ENCODE data around the gene RUVBL2.
A peak's percentile ranks its signal among the peaks of the same experiment; 100 is the strongest.

Gene RUVBL2

GRCh38 chr19:48964205-48965039, 29.3 kb upstream of the RUVBL2 start:
- DNase-seq: no peak

- DNase-seq: peak; percentile 93
Observed at GRCh38 chr19:48965040-48965805, 28.5 kb upstream of the RUVBL2 start, which contains the start of gene FTL. Gene FTL (plus strand): TSS chr19:48965309. CDS start chr19:48965508, 199 bp downstream.

GRCh38 chr19:48965806-48966540, 27.7 kb upstream of the RUVBL2 start:
- DNase-seq: peak; percentile 87

GRCh38 chr19:48966541-48967345, 26.9 kb upstream of the RUVBL2 start:
- no peak for DNase-seq

- no peak for DNase-seq
Observed at GRCh38 chr19:48967346-48968178, 26.1 kb upstream of the RUVBL2 start.

DNA sequence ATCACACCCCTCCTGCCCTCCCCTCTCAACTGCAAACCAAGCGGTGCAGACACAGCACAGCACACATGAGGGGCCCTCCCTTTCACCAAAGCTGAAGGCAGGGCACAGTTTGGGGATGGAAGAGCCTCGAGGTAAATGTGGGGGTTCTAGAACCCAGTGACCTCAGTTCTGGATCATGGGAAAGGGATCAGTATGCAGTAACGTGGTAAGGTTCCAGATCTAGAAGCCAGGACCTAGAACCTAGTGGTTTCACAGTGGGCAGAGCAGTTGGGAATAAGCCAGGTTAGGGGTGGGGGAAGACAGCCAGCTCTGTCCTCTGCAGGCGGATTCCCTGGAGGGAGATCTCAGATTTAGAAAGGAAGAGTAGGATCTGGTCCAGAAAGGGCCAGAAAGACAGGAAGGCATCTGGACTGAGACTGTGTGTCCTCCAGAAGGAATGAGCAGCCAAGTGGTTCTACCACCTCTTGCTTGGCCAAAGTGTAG, 25.5 kb upstream of the RUVBL2 start:
- DNase-seq: no peak

DNA sequence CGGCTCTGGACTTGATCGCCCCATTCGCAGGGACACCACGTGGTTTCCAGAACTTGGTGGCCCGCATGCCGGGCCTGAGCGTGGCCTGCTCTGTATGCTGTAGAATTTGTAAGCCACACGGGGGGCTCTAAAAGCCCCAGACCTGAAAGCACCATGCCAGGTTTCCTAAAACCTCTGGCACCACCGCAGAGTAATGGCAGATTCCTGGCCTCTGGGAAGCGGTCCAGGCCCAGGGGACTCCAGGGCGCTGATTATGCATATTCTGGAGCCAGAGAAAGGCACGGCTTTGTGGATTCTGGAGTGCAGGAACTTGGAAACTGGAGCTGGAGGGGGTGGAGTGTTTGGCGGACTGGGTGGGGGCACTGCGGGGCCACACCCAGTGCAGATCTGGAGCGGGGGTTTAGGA, 24.9 kb upstream of the RUVBL2 start:
- DNase-seq: no peak

GRCh38 chr19:48969276-48970138, 24.2 kb upstream of the RUVBL2 start:
- DNase-seq: no peak

DNA sequence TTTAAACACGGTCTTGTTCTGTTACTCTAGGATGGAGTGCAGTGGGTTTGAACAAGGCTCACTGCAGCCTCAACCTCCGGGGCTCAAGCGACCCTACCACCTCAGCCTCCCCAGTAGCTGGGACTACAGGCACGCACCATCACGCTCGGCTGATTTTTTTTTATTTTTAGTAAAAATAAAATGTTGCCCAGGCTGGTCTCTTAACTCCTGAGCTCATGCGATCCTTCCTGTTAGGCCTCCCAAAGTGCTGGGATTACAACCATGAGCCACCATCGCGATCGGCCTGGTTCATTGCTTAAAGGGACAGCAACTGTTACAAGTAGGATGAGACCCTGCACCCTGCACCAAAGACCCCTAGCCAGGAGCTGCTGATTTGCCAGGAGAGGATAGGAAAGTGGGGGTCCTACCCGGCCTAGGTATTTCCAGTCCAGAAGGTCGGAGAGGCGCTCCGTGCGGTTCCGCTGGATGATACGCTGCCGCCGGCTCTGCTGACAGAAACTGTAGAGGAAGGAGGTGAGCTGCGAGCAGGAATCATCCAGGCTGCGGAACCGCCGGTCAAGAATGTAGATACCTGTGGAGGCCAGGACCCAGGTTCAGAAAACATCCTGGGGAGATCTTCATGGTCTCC, 23.4 kb upstream of the RUVBL2 start:
- DNase-seq: no peak

DNA sequence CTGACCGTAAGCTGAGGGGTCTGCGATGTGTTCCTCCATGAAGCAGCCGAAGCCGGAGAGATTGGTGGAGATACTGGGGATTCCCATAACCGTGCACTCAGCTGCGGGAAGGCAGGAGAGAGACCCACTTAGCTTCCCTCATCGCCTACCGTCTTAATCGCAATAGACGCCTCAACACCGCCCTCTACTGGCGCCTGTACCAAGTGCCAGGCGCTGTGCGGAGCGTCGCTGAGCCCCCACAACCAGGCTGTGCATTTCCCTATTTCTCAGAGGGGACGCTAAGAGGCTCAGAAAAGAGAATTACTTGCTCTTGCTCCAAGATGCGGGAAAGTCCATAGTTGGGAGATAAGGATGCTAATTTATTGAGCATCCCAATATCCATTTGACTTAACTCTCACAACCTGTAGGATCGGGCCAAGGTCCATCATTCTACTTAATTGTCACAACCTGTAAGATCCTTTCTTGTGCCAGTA, 22.7 kb upstream of the RUVBL2 start:
- peak; percentile 57 for DNase-seq

GRCh38 chr19:48975947-48976847, 17.5 kb upstream of the RUVBL2 start:
- no peak for DNase-seq

- DNase-seq: no peak
Observed at GRCh38 chr19:48977061-48977460, 16.6 kb upstream of the RUVBL2 start.

- no peak for DNase-seq
Observed at GRCh38 chr19:48982280-48982679, 11.4 kb upstream of the RUVBL2 start.

- no peak for DNase-seq
Observed at GRCh38 chr19:48985711-48986110, 8.0 kb upstream of the RUVBL2 start.

- DNase-seq: no peak
Observed at GRCh38 chr19:48986211-48986610, 7.5 kb upstream of the RUVBL2 start.

DNA sequence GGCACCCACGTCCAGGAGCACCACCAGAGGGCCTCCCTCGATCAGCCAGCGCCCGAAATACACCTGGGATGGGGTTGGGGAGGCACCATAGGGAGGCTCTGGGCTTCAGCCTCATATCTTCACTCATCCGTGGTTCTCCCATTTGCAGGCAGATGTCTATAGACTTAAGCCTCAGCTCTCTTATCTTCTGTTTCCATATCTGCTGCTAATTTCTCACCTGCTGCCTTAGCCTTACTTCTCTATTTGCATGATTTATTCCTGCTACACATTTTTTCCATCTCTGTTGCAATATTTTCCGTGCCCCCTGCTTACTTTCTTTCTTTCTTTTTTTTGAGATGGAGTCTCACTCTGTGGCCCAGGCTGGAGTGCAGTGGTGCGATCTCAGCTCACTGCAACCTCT, 6.4 kb upstream of the RUVBL2 start:
- DNase-seq: no peak

DNA sequence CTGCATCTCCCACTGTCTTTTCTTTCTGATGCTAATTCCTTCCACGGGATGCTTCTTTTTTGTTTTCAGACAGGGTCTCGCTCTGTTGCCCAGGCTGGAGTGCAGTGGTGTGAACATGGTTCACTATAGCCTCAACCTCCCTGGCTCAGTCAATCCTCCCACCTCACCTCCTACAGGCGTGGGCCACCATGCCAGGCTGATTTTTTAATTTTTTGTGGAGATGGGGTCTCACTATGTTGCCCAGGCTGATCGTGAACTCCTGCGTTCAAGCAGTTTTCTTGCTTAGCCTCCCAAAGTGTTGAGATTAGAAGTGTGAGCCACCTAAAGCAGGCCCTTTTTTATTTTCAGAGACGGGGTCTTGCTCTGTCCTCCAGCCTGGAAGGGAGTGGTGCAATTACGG, 5.4 kb upstream of the RUVBL2 start:
- no peak for DNase-seq

- no peak for DNase-seq
Observed at GRCh38 chr19:48988860-48989259, 4.8 kb upstream of the RUVBL2 start.
